GM18499 (cell line): ENCODE results near the gene BABAM2.

Source experiments
- ATAC-seq: cut with Tn5 transposase; IDR thresholded peaks from one replicate; pipeline ENCODE4 v1.9.1; 2021; ENCODE audit warnings: moderate number of reproducible peaks; ENCODE audit not compliant: insufficient read depth, unreplicated experiment

The BABAM2 gene

GRCh38 chr2:28345619-28346018 is 455.1 kb downstream of the BABAM2 start:
- no peak for ATAC-seq

DNA sequence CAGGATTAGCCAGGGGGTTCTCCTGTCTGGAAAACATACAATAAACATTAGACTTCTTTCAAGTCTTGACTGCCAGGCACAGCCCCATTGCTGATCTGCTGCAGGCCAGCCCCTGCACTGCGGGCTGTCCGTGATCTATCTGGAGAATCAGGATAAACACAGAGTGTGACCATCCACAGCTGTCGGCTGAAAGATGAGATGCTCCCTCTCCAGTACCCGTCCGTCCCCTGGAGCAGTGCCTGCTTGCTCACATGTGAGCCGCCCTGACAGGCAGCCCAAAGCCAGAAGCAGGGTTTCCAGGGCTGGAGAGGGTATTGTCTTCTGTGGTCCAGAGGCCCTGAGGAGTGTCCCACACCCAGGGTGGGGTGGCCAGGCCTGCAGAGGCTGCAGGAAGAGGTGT is 456.1 kb downstream of the BABAM2 start:
- no peak for ATAC-seq

DNA sequence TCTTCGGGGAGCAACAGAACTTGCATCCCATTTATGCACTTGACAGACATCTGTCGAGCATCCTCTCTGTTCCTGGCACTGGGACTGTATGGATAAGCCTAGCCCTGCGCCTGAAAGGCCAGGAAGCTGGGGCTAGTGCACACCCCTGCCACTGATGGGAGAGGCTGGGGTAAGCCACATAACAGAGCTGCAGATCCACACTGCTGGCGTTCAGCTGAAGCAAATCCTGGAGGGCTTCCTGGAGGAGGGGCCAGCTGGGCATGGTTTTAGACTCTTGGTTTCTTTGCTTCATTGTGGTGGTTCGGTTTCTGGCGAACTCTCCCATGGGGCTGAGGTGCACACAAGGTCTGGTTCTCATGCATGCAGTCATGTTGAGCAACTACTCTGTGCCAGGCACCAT is 456.7 kb downstream of the BABAM2 start:
- no peak for ATAC-seq

DNA sequence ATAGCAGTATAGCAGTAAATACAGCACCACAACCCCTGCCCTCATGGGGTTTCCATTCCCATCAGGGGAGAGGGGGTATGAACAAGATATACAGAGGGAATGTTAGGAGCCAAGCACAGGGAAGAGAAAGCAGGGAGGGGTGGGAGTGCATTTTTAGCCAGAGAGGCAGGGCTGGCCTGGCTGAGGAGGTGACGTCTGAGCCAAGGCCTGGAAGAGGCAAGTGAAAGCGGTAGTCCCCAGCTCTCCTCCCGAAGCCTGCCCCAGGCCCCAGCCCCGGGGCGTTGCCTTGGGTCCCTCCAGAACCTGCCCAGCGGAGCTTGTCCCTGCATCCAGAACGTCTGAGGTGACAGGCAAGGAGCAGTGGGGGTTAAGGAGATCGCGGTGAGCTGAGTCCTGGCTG is 457.1 kb downstream of the BABAM2 start:
- no peak for ATAC-seq

- no peak for ATAC-seq
Observed at GRCh38 chr2:28348149-28348567, 457.6 kb downstream of the BABAM2 start.

DNA sequence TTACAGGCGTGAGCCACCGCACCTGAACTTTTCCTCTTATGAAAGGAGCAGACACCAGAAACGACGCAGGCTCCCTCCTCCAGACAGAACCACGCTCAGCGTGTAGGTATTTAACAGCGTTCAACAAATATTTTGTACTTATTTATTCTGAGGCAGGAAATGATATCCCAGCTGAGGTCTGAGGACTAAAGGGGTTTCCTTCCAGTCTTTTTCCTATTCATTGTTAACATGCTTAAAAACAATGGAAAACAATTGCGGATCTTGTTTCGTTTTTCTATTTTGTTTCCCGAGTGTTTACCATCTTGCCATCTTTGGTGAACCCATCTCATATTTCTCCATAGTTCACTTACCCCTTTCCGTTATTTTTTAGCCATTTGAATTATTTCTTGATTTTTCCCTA is 458.4 kb downstream of the BABAM2 start:
- ATAC-seq: no peak

GRCh38 chr2:28349546-28350165 is 459.1 kb downstream of the BABAM2 start:
- ATAC-seq: no peak

- ATAC-seq: no peak
Observed at GRCh38 chr2:28350196-28350595, 459.7 kb downstream of the BABAM2 start.

- ATAC-seq: no peak
Observed at GRCh38 chr2:28350791-28351285, 460.3 kb downstream of the BABAM2 start.

DNA sequence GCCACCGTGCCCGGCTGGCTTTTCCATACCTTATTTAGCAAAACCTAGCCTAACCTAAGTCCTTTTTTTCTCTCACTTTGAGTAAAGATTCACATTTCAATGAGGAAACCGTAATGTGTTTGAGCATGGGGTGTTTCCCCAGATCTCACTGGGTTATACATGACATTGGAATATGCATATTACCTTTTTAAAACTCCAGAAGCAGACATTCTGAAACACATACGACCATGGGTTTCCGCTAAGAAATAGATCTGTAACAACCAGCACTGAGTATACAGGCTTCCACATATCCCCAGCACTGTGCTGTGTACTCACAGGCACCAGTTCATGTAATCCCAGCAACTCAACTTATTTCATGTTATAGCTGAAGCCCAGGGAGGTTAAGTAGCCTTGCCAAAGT is 461.1 kb downstream of the BABAM2 start:
- no peak for ATAC-seq

DNA sequence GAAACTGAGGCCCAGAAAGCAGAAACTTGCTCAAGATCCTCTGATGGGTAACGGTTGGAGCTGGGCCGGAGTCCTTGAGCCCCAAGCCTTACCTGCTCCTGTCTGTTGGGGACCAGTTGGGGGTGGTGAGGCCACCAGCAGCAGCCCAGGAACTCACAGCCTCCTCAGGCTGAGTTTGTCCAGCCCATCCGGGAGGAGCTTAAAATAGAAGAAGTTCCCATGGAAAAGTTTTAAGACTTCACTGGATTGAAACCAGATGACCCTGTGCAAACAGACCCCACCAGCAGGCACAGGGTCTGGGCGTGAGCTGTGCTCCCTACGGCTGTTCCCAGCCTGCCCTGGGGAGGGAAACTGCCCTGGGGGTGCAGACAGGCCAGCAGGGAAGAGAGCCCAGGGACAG is 461.6 kb downstream of the BABAM2 start:
- no peak for ATAC-seq

DNA sequence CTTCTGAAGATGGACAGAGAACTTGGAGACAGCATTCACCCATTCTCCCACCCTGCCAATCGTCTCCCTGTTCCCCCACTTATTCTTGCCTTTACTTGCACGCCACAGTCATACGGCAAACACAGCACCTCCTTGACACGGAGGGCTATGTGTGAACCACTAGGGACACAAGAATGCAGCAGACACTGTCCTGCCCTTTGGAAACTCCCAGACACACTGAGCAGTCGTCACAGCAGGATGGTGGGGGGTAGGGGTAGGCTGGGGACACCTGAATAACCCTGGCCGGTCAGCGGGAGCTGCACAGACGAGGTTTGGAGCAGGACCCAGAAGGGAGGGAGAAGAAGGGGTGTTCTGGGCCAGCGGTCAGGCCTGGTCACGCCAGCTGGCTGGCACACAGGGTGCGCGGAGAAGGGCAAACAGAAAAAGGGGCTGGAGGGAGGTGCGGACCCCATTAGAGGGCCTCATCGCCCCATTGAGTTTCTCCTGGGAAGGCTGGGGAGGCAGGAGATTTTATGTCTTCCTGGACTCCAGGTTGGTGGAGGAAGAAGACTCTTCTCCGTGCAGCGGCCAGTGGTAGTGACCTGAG is 462.2 kb downstream of the BABAM2 start:
- no peak for ATAC-seq

DNA sequence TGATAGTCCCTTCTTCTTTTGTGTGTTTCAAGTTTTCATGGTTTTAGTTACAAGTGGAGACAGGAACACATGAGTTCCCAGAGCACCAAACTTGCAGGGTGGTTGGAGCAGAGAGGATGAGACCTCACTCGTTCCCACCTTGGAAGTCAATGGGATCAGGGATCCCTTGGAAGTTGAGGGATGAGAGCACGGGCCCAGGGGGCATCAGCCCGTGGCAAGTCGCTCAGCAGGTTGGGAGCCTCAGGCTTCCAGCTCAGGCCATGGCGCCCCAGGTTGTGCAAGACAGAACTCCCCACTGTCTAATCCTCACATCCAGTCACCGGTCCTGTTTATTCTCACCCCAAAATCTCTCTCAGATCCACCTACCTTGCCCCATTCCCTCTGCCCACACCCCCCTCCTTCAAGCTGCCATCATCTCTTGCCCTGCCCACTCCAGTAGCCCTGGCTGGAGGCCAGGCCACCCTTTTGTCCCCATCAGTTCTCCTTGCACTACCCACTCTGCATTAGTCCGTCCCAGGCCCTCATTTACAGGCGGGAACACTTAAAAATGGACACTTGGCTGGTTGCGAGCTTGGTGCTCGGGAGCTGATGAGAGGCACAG is 464.5 kb downstream of the BABAM2 start:
- ATAC-seq: no peak

- no peak for ATAC-seq
Observed at GRCh38 chr2:28355521-28356094, 465.1 kb downstream of the BABAM2 start.

GRCh38 chr2:28356095-28356911 is 465.8 kb downstream of the BABAM2 start:
- no peak for ATAC-seq

DNA sequence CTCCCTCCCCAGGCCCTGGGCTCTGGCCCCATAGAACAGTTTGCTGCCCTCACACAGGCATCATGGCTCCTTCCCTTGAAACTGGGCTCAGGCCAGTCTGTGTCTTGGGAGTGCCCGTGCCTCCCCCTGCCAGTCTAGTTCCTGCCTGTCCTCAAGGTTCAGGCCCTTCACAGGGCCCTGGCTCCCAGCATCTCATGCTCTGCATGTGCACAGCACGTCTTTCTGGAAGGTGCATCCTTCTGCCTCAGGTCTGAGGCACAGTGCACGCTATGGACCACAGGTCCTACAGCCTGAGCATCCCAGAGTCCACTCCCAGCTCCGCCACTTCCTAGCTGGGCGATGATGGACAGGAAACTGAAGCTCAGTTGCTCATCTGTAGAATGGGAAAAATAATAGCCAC is 466.5 kb downstream of the BABAM2 start:
- no peak for ATAC-seq

- ATAC-seq: no peak
Observed at GRCh38 chr2:28357948-28358667, 467.6 kb downstream of the BABAM2 start.

- ATAC-seq: no peak
Observed at GRCh38 chr2:28358668-28359201, 468.2 kb downstream of the BABAM2 start.

- no peak for ATAC-seq
Observed at GRCh38 chr2:28359222-28360057, 468.9 kb downstream of the BABAM2 start.
